H9 (cell line): ENCODE measurements around the gene UBXN11. TPM values are rescaled to one million over a fixed set of nuclear protein-coding genes. Genes with fewer than 3 reads are reported as not detected.

Experiments used
- DNase-seq: peaks from one replicate; pipeline ENCODE4 v3.0.0-alpha.2; 2017
- H2AFZ ChIP-seq: one replicate; pipeline ENCODE4 v1.6.1; 2013; ENCODE audit warnings: mild to moderate bottlenecking, low read length, control low read depth, moderate library complexity
- H2AK5ac ChIP-seq: 2 replicates; pipeline ENCODE4 v1.6.1; 2013; ENCODE audit warnings: low read length, control low read depth, mixed read lengths; ENCODE audit not compliant: insufficient read length
- H2BK120ac ChIP-seq: one replicate; pipeline ENCODE4 v1.6.1; 2013; ENCODE audit warnings: low read depth, mild to moderate bottlenecking, low read length, control low read depth, inconsistent platforms; ENCODE audit not compliant: poor library complexity, severe bottlenecking
- H2BK12ac ChIP-seq: 2 replicates; pipeline ENCODE4 v1.6.1; 2013; ENCODE audit warnings: low read length, control low read depth, mixed read lengths, low read depth; ENCODE audit not compliant: insufficient read length
- H2BK15ac ChIP-seq: 2 replicates; pipeline ENCODE4 v1.6.1; 2013; ENCODE audit warnings: low read depth, low read length, control low read depth
- H2BK20ac ChIP-seq: one replicate; pipeline ENCODE4 v1.6.1; 2013; ENCODE audit warnings: low read depth, mild to moderate bottlenecking, low read length, control low read depth, inconsistent platforms; ENCODE audit not compliant: poor library complexity, severe bottlenecking
- H2BK5ac ChIP-seq: 2 replicates; pipeline ENCODE4 v1.6.1; 2013; ENCODE audit warnings: low read length, control low read depth, mixed read lengths; ENCODE audit not compliant: insufficient read length
- H3K14ac ChIP-seq: 2 replicates; pipeline ENCODE4 v1.6.1; 2013; ENCODE audit warnings: low read length, control low read depth; ENCODE audit not compliant: insufficient read depth
- H3K18ac ChIP-seq: 2 replicates; pipeline ENCODE4 v1.6.1; 2013; ENCODE audit warnings: low read depth, mild to moderate bottlenecking, mixed read lengths, low read length, control low read depth; ENCODE audit not compliant: insufficient read length
- H3K23ac ChIP-seq: 2 replicates; pipeline ENCODE4 v1.6.1; 2013; ENCODE audit warnings: low read length, control low read depth, mixed read lengths, low read depth; ENCODE audit not compliant: insufficient read length
- H3K23me2 ChIP-seq: 2 replicates; pipeline ENCODE4 v1.6.1; 2013; ENCODE audit warnings: low read depth, mild to moderate bottlenecking, mixed read lengths, low read length, control low read depth; ENCODE audit not compliant: insufficient read length, poor library complexity, severe bottlenecking
- H3K27ac ChIP-seq: 2 replicates; pipeline ENCODE4 v1.5.1; 2013; ENCODE audit warnings: low read length, control low read depth, mixed read lengths, low read depth; ENCODE audit not compliant: insufficient read length
- H3K27me3 ChIP-seq: 2 replicates; pipeline ENCODE4 v1.6.1; 2013; ENCODE audit warnings: low read length, control low read depth, inconsistent platforms; ENCODE audit not compliant: insufficient read depth
- H3K4ac ChIP-seq: 2 replicates; pipeline ENCODE4 v1.6.1; 2013; ENCODE audit warnings: low read depth, mild to moderate bottlenecking, control low read depth, inconsistent platforms, low read length, moderate library complexity
- H3K4me1 ChIP-seq: 2 replicates; pipeline ENCODE4 v1.6.1; 2013; ENCODE audit warnings: low read length, control low read depth, inconsistent platforms; ENCODE audit not compliant: insufficient read depth
- H3K4me2 ChIP-seq: 2 replicates; pipeline ENCODE4 v1.6.1; 2013; ENCODE audit warnings: low read length, control low read depth, mixed read lengths; ENCODE audit not compliant: insufficient read length, insufficient read depth
- H3K56ac ChIP-seq: 2 replicates; pipeline ENCODE4 v1.6.1; 2013; ENCODE audit warnings: low read depth, mild to moderate bottlenecking, mixed read lengths, low read length, control low read depth; ENCODE audit not compliant: insufficient read length
- H3K79me1 ChIP-seq: 2 replicates; pipeline ENCODE4 v1.6.1; 2013; ENCODE audit warnings: low read depth, mild to moderate bottlenecking, moderate library complexity, low read length, control low read depth, inconsistent platforms; ENCODE audit not compliant: insufficient read depth, poor library complexity, severe bottlenecking
- H3K79me2 ChIP-seq: 2 replicates; pipeline ENCODE4 v1.6.1; 2013; ENCODE audit warnings: low read length, control low read depth, inconsistent platforms; ENCODE audit not compliant: insufficient read depth
- H3K9ac ChIP-seq: 2 replicates; pipeline ENCODE4 v1.6.1; 2013; ENCODE audit warnings: low read length, control low read depth, mixed read lengths; ENCODE audit not compliant: insufficient read length; ENCODE audit errors: extremely low read depth
- H3K9me3 ChIP-seq: one replicate; pipeline ENCODE4 v1.6.1; 2013; ENCODE audit warnings: low read depth, low read length, inconsistent platforms; ENCODE audit not compliant: control insufficient read depth
- H3T11ph ChIP-seq: one replicate; pipeline ENCODE4 v1.6.1; 2013; ENCODE audit warnings: mild to moderate bottlenecking, low read length, control low read depth, inconsistent platforms
- H4K20me1 ChIP-seq: one replicate; pipeline ENCODE4 v1.6.1; 2013; ENCODE audit not compliant: control insufficient read depth, insufficient read length, insufficient read depth
- H4K5ac ChIP-seq: 2 replicates; pipeline ENCODE4 v1.6.1; 2013; ENCODE audit warnings: low read depth, mild to moderate bottlenecking, mixed read lengths, low read length, control low read depth; ENCODE audit not compliant: insufficient read length
- H4K8ac ChIP-seq: replicated peaks from 2 replicates; pipeline ENCODE4 v1.6.1; 2013; ENCODE audit warnings: low read length, control low read depth, mixed read lengths, low read depth; ENCODE audit not compliant: insufficient read length
- H4K91ac ChIP-seq: 2 replicates; pipeline ENCODE4 v1.6.1; 2013; ENCODE audit warnings: low read depth, mild to moderate bottlenecking, moderate library complexity, mixed read lengths, low read length, control low read depth; ENCODE audit not compliant: insufficient read length
- H3K27ac Mint-ChIP-seq, 3 experiments: 2 replicates in 2 of 3; 3 replicates in 1 of 3; pipeline ENCODE4 v1.8.0; 2020 to 2021; ENCODE audit warnings: mixed read lengths in 3 of 3, mild to moderate bottlenecking in 1 of 3, moderate library complexity in 1 of 3
- H3K27me3 Mint-ChIP-seq: 2 replicates; pipeline ENCODE4 v1.8.0; 2021; ENCODE audit warnings: low read depth, mild to moderate bottlenecking, moderate library complexity, mixed read lengths
- H3K36me3 Mint-ChIP-seq, 3 experiments: 2 replicates in 2 of 3; 3 replicates in 1 of 3; pipeline ENCODE4 v1.8.0; 2020 to 2021; ENCODE audit warnings: low read depth in 3 of 3, mixed read lengths in 3 of 3; ENCODE audit not compliant: insufficient read depth in 1 of 3
- H3K4me1 Mint-ChIP-seq, 2 experiments: 2 replicates each; pipeline ENCODE4 v1.8.0; 2020; ENCODE audit warnings: mixed read lengths in 2 of 2
- H3K4me3 Mint-ChIP-seq, 2 experiments: 2 replicates in 1 of 2; 3 replicates in 1 of 2; pipeline ENCODE4 v1.8.0; 2020 to 2021; ENCODE audit warnings: mild to moderate bottlenecking in 2 of 2, mixed read lengths in 2 of 2, moderate library complexity in 1 of 2
- H3K9me3 Mint-ChIP-seq, 2 experiments: 2 replicates in 1 of 2; 3 replicates in 1 of 2; pipeline ENCODE4 v1.8.0; 2020; ENCODE audit warnings: mild to moderate bottlenecking in 2 of 2, mixed read lengths in 2 of 2, moderate library complexity in 1 of 2
- WGBS: extraction: QIAGEN DNeasy Blood & Tissue Kit; methylation state at CpG from one replicate; pipeline ENCODE4 v1.1.7; 2013; ENCODE audit warnings: missing lambda C conversion rate, low lambda C conversion rate, mixed read lengths; ENCODE audit not compliant: insufficient read length; ENCODE audit errors: extremely low coverage; 5-methylcytosine and 5-hydroxymethylcytosine counted together
- total RNA-seq: library from RNA; stranded (reverse); gene quantifications from 2 replicates; pipeline ENCODE4 v1.2.1, GENCODE V29; 2021
- TF ChIP-seq, protein P1 (sequence below): fragments of 200-600 bp; sonication (generic); conservative IDR thresholded peaks from 3 replicates; pipeline ENCODE4 v1.8.0; 2021; ENCODE audit warnings: antibody characterized with exemption, mild to moderate bottlenecking

Gene UBXN11
- total RNA-seq, 1 experiment from 2014 or later: 13.7 TPM

DNA sequence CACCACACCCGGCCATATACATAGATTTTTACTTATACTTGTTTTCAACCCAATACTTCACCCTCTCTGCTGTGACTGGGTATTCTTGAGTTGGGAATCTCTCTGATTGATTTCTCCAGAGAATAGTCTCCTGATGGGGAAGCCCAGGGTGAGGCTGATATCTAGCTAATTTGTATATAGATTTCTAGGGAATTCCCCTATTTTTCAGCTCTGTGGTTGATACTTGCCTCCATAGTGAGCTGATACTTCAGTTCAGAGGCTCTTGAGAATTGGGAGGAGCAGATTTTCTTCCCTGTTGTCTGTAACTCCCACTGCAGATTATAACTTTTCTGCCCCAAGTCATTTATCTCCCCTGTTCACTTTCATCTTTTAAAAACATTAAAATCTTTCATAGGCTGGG is 41.0 kb downstream of the UBXN11 start:
- H4K8ac ChIP-seq: no peak overlapping the region
- no peak overlapping the region for H3K4me2 ChIP-seq
- H3K18ac ChIP-seq: no peak overlapping the region
- H3K9ac ChIP-seq: no peak overlapping the region
- no peak overlapping the region for H2BK5ac ChIP-seq
- no peak overlapping the region for H2AFZ ChIP-seq
- H3K79me2 ChIP-seq: no peaks in the 10 kb centered on the region
- H2AK5ac ChIP-seq: no peak overlapping the region
- no peaks in the 10 kb centered on the region for H3K27me3 ChIP-seq
- H3K79me1 ChIP-seq: no peaks in the 10 kb centered on the region
- H3K27me3 Mint-ChIP-seq: no peaks in the 10 kb centered on the region
- no peak overlapping the region for H3K4ac ChIP-seq
- DNase-seq: no peak
- H3K4me3 Mint-ChIP-seq: no peak overlapping the region
- H4K20me1 ChIP-seq: no peaks in the 10 kb centered on the region
- H2BK12ac ChIP-seq: no peak overlapping the region
- WGBS: no CpG with 5 or more reads among the region's 1 CpG
- no peak overlapping the region for H4K91ac ChIP-seq
- H2BK120ac ChIP-seq: no peak overlapping the region
- H3K9me3 Mint-ChIP-seq: peaks cover 0 to 7% of the 10 kb centered on the region in 2 experiments; a peak in 1 of 5 replicates
- no peaks in the 10 kb centered on the region for H3K4me1 Mint-ChIP-seq
- H3K14ac ChIP-seq: no peak overlapping the region
- H3K4me1 ChIP-seq: no peaks in the 10 kb centered on the region
- no peak overlapping the region for H3K23ac ChIP-seq
- H3T11ph ChIP-seq: no peak overlapping the region
- TF ChIP-seq, protein P1, sequence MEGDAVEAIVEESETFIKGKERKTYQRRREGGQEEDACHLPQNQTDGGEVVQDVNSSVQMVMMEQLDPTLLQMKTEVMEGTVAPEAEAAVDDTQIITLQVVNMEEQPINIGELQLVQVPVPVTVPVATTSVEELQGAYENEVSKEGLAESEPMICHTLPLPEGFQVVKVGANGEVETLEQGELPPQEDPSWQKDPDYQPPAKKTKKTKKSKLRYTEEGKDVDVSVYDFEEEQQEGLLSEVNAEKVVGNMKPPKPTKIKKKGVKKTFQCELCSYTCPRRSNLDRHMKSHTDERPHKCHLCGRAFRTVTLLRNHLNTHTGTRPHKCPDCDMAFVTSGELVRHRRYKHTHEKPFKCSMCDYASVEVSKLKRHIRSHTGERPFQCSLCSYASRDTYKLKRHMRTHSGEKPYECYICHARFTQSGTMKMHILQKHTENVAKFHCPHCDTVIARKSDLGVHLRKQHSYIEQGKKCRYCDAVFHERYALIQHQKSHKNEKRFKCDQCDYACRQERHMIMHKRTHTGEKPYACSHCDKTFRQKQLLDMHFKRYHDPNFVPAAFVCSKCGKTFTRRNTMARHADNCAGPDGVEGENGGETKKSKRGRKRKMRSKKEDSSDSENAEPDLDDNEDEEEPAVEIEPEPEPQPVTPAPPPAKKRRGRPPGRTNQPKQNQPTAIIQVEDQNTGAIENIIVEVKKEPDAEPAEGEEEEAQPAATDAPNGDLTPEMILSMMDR: no peak
- no peak overlapping the region for H3K27ac ChIP-seq
- no peak overlapping the region for H2BK20ac ChIP-seq
- H3K27ac Mint-ChIP-seq: no peak overlapping the region
- H3K36me3 Mint-ChIP-seq: peaks cover 54 to 87% (median 86%) of the 10 kb centered on the region in 3 experiments
- H4K5ac ChIP-seq: no peak overlapping the region
- no peak overlapping the region for H3K56ac ChIP-seq
- H3K9me3 ChIP-seq: peaks cover 6% of the 10 kb centered on the region
- no peak overlapping the region for H2BK15ac ChIP-seq
- H3K23me2 ChIP-seq: no peaks in the 10 kb centered on the region
